ENCODE data around the gene IFT43.
"Not testable (repeated sequence)": the region's sequence is repeated elsewhere in the genome, so short reads cannot be mapped to it uniquely, and the experiment has no call there.

Gene IFT43

DNA sequence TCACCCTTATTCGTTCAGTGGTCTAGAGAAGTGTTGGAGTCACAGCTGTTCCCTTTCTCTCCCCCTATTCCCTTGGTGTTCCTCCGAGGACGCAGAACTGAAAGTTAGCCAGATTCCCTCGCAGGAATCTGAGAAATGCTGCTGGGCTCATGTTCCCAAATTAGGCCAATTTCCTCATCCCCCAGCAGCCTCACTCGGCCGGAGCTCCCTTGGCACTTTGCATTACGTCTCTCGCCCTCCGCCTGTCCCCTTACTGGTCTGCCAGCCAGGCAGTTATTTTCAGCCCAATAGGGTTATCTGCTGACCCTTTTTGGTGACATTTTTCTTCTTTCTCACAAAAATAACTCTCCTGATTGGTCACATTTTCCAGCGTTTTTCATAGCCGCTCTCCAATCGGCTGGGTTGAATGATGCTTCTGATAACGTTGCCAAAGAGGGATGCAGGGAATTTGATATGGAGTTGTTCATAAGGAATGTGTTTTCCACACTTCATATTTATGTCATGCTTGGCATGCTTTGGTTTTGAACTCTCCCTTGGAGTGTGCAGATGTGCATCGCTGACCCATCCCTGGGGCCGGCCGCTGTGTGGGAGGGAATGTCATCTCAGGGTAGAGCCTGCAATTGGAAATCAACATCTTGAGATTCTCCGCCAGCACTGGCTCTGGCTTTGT is 9.9 kb downstream of the IFT43 start:
- no peak overlapping the region for H3K4me3 ChIP-seq (ENCODE audit: low read depth, low read length)
- TF ChIP-seq, protein P1, sequence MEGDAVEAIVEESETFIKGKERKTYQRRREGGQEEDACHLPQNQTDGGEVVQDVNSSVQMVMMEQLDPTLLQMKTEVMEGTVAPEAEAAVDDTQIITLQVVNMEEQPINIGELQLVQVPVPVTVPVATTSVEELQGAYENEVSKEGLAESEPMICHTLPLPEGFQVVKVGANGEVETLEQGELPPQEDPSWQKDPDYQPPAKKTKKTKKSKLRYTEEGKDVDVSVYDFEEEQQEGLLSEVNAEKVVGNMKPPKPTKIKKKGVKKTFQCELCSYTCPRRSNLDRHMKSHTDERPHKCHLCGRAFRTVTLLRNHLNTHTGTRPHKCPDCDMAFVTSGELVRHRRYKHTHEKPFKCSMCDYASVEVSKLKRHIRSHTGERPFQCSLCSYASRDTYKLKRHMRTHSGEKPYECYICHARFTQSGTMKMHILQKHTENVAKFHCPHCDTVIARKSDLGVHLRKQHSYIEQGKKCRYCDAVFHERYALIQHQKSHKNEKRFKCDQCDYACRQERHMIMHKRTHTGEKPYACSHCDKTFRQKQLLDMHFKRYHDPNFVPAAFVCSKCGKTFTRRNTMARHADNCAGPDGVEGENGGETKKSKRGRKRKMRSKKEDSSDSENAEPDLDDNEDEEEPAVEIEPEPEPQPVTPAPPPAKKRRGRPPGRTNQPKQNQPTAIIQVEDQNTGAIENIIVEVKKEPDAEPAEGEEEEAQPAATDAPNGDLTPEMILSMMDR (conservative IDR thresholded peaks at IDR 0.05; ENCODE audit: low read depth, low read length) = no peak
- DNase-seq (ENCODE audit: low read depth) = no peak

DNA sequence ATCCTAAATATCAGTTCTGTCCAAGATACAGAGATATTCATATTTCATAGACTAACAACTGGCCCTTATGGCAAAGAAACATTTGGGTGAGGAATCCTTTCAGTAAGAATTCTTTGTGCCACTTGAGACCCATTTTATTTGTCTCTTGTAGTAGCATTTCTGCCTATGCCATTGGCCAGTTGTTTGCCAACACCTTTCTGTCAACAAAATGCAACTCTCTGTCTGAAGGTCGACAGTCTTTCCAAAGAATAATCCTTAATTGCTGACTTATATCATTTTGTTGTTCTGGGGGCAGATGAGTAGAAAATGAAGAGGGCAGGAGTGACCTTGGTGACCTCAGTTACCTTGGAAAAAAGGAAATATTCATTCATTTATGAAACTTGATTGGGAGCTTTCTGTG is 10.9 kb downstream of the IFT43 start:
- TF ChIP-seq, protein P1 (conservative IDR thresholded peaks at IDR 0.05; ENCODE audit: low read depth, low read length) = no peak
- no peak overlapping the region for H3K4me3 ChIP-seq (ENCODE audit: low read depth, low read length)
- DNase-seq (ENCODE audit: low read depth) = no peak

DNA sequence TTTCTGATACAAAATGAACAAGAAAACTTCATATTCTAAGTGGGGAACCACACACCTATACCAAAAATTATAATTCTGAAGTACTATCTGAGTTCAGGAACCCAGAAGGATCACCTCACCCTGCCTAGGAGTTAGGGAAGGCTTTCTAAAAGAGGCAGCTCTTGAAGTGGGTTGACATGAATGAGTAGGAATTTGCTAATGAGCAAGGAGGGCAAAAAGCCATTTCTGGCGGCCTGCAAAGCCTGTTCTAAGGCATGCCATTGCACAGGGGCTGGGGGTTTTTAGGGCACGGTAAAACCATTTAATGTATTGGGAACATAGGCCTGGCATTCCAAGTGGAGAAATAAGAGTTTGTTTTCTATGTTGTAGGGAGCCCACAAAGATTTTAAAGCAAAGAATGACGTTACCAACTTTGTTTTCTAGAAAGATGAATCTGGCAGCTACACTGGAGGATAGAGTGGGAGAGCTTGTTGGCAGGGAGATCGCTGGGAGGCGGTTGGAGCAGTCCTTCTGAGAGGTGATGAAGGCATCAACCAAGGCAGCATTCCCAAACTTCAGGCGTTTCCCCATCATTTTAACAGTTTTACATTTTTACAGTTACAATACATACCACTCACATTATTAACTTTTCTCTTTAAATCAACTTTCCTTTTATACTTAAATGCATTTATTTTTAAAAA is 14.1 kb downstream of the IFT43 start:
- TF ChIP-seq, protein P1 (conservative IDR thresholded peaks at IDR 0.05; ENCODE audit: low read depth, low read length) = no peak
- DNase-seq (ENCODE audit: low read depth) = no peak
- H3K4me3 ChIP-seq (ENCODE audit: low read depth, low read length) = no peak overlapping the region

DNA sequence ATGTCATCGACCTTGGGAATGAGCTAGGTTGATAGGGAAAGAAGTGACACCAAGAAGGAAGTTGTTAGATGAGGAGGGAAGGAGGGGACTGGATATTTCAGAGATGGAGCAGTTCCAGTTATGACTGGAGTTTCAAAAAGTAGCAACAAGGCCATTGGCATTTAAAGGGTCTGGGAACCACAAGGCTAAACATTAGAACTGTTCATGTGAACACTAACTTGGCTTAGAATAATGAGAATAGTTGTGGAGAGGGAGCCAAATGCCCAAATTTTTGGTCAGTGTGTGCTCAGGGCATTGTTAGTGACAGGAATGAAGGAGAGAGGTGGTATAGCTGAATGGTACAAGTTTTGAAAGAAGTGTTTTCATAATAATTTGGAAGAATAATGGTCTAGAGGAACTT is 16.8 kb downstream of the IFT43 start:
- TF ChIP-seq, protein P1 (conservative IDR thresholded peaks at IDR 0.05; ENCODE audit: low read depth, low read length) = no peak
- H3K4me3 ChIP-seq (ENCODE audit: low read depth, low read length) = no peak overlapping the region
- no peak for DNase-seq (ENCODE audit: low read depth)

DNA sequence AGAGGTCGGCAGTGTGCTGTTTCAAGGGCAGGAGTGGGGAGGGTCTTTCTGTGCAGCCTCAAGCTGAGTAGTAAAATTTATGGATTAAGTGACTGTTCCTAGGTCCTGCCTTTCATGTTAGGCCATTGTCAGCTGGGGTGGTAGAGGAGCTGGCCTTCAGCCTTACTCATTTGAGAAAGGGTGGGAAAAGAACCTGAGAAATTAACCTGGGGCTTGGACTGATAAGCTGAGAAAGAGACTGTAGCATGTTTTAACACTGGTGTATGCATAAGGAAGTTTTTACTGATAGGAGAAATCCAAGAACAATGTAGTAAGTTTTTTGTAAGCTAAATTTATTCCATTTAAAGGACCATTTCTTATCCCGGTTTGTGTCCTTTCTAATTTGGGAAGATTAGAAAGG is 20.7 kb downstream of the IFT43 start:
- no peak overlapping the region for H3K4me3 ChIP-seq (ENCODE audit: low read depth, low read length)
- TF ChIP-seq, protein P1 (conservative IDR thresholded peaks at IDR 0.05; ENCODE audit: low read depth, low read length) = no peak
- DNase-seq (ENCODE audit: low read depth) = no peak

DNA sequence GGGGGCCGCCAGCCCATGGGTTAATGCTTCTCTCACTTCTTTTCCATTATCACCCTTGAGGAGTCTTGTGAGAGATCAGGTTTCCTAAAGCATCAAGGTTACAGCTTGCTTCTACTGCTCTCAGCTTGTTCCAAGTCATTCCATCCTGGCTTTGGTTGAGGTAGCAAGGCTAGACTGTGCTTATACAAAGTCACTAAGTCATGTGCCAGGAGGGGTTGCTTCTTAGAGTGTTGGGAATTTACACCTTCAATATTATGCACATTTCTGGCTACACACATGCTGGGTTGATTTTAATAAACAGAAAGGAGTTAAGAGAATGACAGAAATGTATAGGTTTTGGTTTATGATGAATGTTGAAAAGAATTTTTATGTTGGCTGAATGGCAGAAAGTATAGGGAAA is 21.8 kb downstream of the IFT43 start:
- no peak for DNase-seq (ENCODE audit: low read depth)
- H3K4me3 ChIP-seq (ENCODE audit: low read depth, low read length) = no peak overlapping the region
- TF ChIP-seq, protein P1 (conservative IDR thresholded peaks at IDR 0.05; ENCODE audit: low read depth, low read length) = no peak

DNA sequence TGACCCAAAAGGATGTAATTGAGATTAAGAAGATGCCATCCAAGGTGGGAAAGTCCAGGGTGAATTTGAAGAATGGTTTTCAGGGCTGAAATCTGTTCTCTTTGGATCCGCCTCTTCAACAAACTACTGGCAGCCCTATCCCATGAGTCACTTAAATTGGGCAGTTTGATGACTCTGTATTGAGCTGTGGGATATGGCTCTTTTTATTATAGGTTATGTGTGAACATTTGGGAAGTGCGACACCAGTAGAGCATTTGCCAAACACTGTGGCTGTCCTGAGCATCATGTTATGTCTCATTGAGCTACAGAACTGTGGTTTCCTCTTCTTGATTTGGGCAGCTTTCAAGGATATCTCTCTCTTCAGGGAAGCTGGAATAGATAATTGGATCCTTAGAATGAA is 22.3 kb downstream of the IFT43 start:
- DNase-seq (ENCODE audit: low read depth) = no peak
- no peak overlapping the region for H3K4me3 ChIP-seq (ENCODE audit: low read depth, low read length)
- TF ChIP-seq, protein P1 (conservative IDR thresholded peaks at IDR 0.05; ENCODE audit: low read depth, low read length) = no peak

DNA sequence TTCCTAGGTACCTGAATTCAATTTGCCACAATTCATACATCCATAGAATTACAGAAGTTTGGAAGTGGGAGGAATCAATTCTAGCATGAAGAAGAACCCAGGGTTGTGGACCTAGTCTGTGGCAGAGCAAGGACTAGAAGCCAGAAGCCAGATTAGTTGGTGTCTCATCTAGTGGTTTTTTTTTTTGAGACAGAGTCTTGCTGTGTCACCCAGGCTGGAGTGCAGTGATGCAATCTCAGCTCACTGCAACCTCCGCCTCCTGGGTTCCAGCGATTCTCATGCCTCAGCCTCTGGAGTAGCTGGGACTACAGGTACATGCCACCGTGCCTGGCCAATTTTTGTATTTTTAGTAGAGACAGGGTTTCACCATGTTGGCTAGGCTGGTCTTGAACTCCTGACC is 24.1 kb downstream of the IFT43 start:
- DNase-seq (ENCODE audit: low read depth); H3K4me3 ChIP-seq (ENCODE audit: low read depth, low read length): not testable (repeated sequence)
